Dedifferentiated amniotic fluid mesenchymal stem cell (primary cell): Measurements from ENCODE around the gene NMRAL1.
A peak's percentile ranks its signal among the peaks of the same experiment; 100 is the strongest.

Experiments
- DNase-seq: peaks from one replicate; pipeline ENCODE4 v3.0.0-alpha.2; 2016; ENCODE audit errors: extremely low spot score

The NMRAL1 gene

GRCh38 chr16:4474192-4474961 lies at the start of gene NMRAL1:
NMRAL1 (minus strand) TSS chr16:4474625; CDS start chr16:4474132, 493 bp downstream.
- DNase-seq = peak; percentile 87

GRCh38 chr16:4523686-4524085 lies 49.3 kb upstream of the NMRAL1 start:
- no peak for DNase-seq

- no peak for DNase-seq
These were observed 47.7 kb upstream of the NMRAL1 start for GRCh38 chr16:4522051-4522581.

- DNase-seq = no peak
These were observed 46.5 kb upstream of the NMRAL1 start for GRCh38 chr16:4520913-4521312.

GRCh38 chr16:4519274-4520058 lies 45.0 kb upstream of the NMRAL1 start:
- no peak for DNase-seq

- DNase-seq = no peak
These were observed 43.6 kb upstream of the NMRAL1 start for GRCh38 chr16:4517812-4518680.

- no peak for DNase-seq
These were observed 41.3 kb upstream of the NMRAL1 start for GRCh38 chr16:4515611-4516233.

GRCh38 chr16:4514606-4515005 lies 40.2 kb upstream of the NMRAL1 start:
- no peak for DNase-seq

- DNase-seq = no peak
These were observed 39.5 kb upstream of the NMRAL1 start for GRCh38 chr16:4513881-4514280.

- DNase-seq = no peak
These were observed 38.8 kb upstream of the NMRAL1 start for GRCh38 chr16:4513086-4513860.

- no peak for DNase-seq
These were observed 38.0 kb upstream of the NMRAL1 start for GRCh38 chr16:4512473-4512872.

GRCh38 chr16:4511441-4512082 lies 37.1 kb upstream of the NMRAL1 start:
- DNase-seq = no peak

- no peak for DNase-seq
These were observed 36.5 kb upstream of the NMRAL1 start for GRCh38 chr16:4510747-4511426.

- no peak for DNase-seq
These were observed 35.7 kb upstream of the NMRAL1 start for GRCh38 chr16:4510131-4510530.

GRCh38 chr16:4509420-4509819 lies 35.0 kb upstream of the NMRAL1 start:
- DNase-seq = no peak

- no peak for DNase-seq
These were observed 34.4 kb upstream of the NMRAL1 start for GRCh38 chr16:4508806-4509205.

- no peak for DNase-seq
These were observed 33.3 kb upstream of the NMRAL1 start for GRCh38 chr16:4507588-4508345.

GRCh38 chr16:4506450-4506849 lies 32.0 kb upstream of the NMRAL1 start:
- DNase-seq = peak; percentile 85
